Adrenal gland (tissue), 5 donors: Measurements from ENCODE around the gene RCBTB1.
"Not testable (repeated sequence)": the region's sequence is repeated elsewhere in the genome, so short reads cannot be mapped to it uniquely, and the experiment has no call there.

Source experiments
- CTCF ChIP-seq, 6 experiments: fragments of 450-650 bp in 4 of 6; fragments of 200-600 bp in 2 of 6; sonication (generic) in 1 of 6; IDR thresholded peaks; 1 replicate in 5 of 6; 2 replicates in 1 of 6; pipeline versions ENCODE4 v1.5.1 to v1.8.0; 2016 to 2021; ENCODE audit warnings: antibody characterized with exemption in 6 of 6, mild to moderate bottlenecking in 2 of 6, moderate library complexity in 1 of 6
- POLR2A ChIP-seq, 2 donors: fragments of 450-650 bp; IDR thresholded peaks; one replicate each; pipeline ENCODE4 v1.6.1; 2017; ENCODE audit warnings: antibody characterized with exemption in 2 of 2, mild to moderate bottlenecking in 2 of 2, moderate library complexity in 1 of 2
- donor health status: DM: no; HTN: no; CAD: no.

DNA sequence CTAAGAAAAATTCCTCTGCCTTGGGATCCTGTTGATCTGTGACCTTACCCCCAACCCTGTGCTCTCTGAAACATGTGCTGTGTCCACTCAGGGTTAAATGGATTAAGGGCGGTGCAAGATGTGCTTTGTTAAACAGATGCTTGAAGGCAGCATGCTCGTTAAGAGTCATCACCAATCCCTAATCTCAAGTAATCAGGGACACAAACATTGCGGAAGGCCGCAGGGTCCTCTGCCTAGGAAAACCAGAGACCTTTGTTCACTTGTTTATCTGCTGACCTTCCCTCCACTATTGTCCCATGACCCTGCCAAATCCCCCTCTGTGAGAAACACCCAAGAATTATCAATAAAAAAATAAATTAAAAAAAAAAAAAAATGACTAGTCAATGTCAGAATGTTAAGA lies 8.5 kb upstream of the RCBTB1 start:
- TF ChIP-seq CTCF, POLR2A (IDR thresholded peaks at IDR 0.05): not testable (repeated sequence)
